HCT116 (cell line): ENCODE data around the gene ALDH3B1.

ENCODE experiments used
- EZH2 ChIP-seq: fragments of 200-600 bp; sonication (generic); IDR thresholded peaks from 2 replicates; pipeline ENCODE4 v1.6.1; 2017; ENCODE audit warnings: antibody characterized with exemption, mixed run types
- EZH2phosphoT487 ChIP-seq: fragments of 200-600 bp; IDR thresholded peaks from 2 replicates; pipeline ENCODE4 v1.6.1; 2018; ENCODE audit warnings: antibody characterized with exemption, borderline replicate concordance
- POLR2A ChIP-seq: IDR thresholded peaks from 2 replicates; pipeline ENCODE4 v1.7.0; 2011; ENCODE audit warnings: borderline replicate concordance; ENCODE audit not compliant: insufficient read depth, insufficient read length; ENCODE audit errors: extremely low read depth
- POLR2AphosphoS5 ChIP-seq: IDR thresholded peaks from 2 replicates; pipeline ENCODE4 v1.6.1; 2011; ENCODE audit warnings: mild to moderate bottlenecking, low read depth, low read length, moderate library complexity
- SIN3A ChIP-seq: IDR thresholded peaks from 2 replicates; pipeline ENCODE4 v1.6.1; 2012; ENCODE audit warnings: low read depth
- SP1 ChIP-seq: IDR thresholded peaks from 2 replicates; pipeline ENCODE4 v1.6.1; 2012; ENCODE audit warnings: low read depth
- TF ChIP-seq, protein P1 (sequence below), 3 experiments: fragments of 200-600 bp in 1 of 3; sonication (generic) in 1 of 3; IDR thresholded peaks in 2 of 3; conservative IDR thresholded peaks in 1 of 3; 2 replicates each; pipeline ENCODE4 v1.5.1; 2012 to 2017; ENCODE audit warnings: low read depth in 2 of 3, low read length in 2 of 3, antibody characterized with exemption in 1 of 3, borderline replicate concordance in 1 of 3, control low read depth in 1 of 3, mild to moderate bottlenecking in 1 of 3, mixed read lengths in 1 of 3, mixed run types in 1 of 3, moderate library complexity in 1 of 3; ENCODE audit not compliant: insufficient read depth in 1 of 3
- TF ChIP-seq, protein P2 (sequence below): IDR thresholded peaks from 2 replicates; pipeline ENCODE4 v1.6.1; 2012

DNA sequence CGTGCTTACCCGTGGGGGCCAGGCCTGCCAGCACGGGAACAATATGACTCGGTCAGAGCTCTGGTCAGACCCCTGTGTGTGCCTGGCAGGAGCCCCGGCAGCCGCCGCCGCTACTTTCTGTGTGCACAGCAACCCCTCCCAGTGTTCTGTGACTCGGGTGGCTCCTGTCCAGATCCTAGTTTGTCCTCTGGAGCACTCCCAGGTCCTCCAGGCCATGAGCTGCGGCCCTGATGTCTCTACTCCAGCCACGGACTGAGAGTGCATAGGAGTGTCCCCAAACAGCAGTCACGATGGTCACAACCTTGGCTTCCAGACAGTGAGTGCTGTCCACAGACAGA is 23.6 kb downstream of the ALDH3B1 start:
- no peak for TF ChIP-seq EZH2
- TF ChIP-seq POLR2AphosphoS5 = no peak
- TF ChIP-seq, protein P1, sequence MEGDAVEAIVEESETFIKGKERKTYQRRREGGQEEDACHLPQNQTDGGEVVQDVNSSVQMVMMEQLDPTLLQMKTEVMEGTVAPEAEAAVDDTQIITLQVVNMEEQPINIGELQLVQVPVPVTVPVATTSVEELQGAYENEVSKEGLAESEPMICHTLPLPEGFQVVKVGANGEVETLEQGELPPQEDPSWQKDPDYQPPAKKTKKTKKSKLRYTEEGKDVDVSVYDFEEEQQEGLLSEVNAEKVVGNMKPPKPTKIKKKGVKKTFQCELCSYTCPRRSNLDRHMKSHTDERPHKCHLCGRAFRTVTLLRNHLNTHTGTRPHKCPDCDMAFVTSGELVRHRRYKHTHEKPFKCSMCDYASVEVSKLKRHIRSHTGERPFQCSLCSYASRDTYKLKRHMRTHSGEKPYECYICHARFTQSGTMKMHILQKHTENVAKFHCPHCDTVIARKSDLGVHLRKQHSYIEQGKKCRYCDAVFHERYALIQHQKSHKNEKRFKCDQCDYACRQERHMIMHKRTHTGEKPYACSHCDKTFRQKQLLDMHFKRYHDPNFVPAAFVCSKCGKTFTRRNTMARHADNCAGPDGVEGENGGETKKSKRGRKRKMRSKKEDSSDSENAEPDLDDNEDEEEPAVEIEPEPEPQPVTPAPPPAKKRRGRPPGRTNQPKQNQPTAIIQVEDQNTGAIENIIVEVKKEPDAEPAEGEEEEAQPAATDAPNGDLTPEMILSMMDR (IDR thresholded peaks at IDR 0.05 in 2 of 3, conservative IDR thresholded peaks at IDR 0.05 in 1 of 3; ENCODE audit: borderline replicate concordance in 1 of 3, insufficient read depth in 1 of 3, low read depth in 2 of 3, low read length in 2 of 3) = no peak
- TF ChIP-seq POLR2A = no peak
- no peak for TF ChIP-seq EZH2phosphoT487
- no peak for TF ChIP-seq SIN3A
- TF ChIP-seq, protein P2, sequence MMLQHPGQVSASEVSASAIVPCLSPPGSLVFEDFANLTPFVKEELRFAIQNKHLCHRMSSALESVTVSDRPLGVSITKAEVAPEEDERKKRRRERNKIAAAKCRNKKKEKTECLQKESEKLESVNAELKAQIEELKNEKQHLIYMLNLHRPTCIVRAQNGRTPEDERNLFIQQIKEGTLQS = no peak
- TF ChIP-seq SP1 = no peak
